ENCODE measurements around the gene MAEL. TPM values are rescaled to one million over a fixed set of nuclear protein-coding genes. Genes with fewer than 3 reads are reported as not detected.

The MAEL gene
- not detected for polyA plus RNA-seq

GRCh38 chr1:166988974-166989515 lies at the start of gene MAEL:
TSS of gene MAEL (plus strand) at chr1:166989280. CDS start at chr1:166989353, 73 bp downstream.
- Mint-ChIP-seq H3K9me3 (peaks cover 0 to 4% (median 3%) of the 10 kb centered on the region in 3 donors), H3K27ac (no peak within 1 kb of the TSS), H3K36me3 (peaks cover 3% of the 10 kb centered on the region), H3K27me3 (peaks cover 8% of the 10 kb centered on the region), H3K4me1 (no peaks in the 10 kb centered on the region), H3K4me3 (no peak within 1 kb of the TSS)

- Mint-ChIP-seq H3K36me3 (no peaks in the 10 kb centered on the region), H3K27me3 (peaks cover 10% of the 10 kb centered on the region), H3K9me3 (no peaks in the 10 kb centered on the region), H3K4me1 (no peaks in the 10 kb centered on the region), H3K27ac (no peak overlapping the region), H3K4me3 (no peak overlapping the region)
These were observed 49.2 kb upstream of the MAEL start for GRCh38 chr1:166939741-166940375.

- Mint-ChIP-seq H3K27ac (no peak overlapping the region), H3K36me3 (peaks cover 2% of the 10 kb centered on the region), H3K4me1 (no peaks in the 10 kb centered on the region), H3K9me3 (no peaks in the 10 kb centered on the region), H3K4me3 (no peak overlapping the region), H3K27me3 (peaks cover 27% of the 10 kb centered on the region)
These were observed 44.7 kb upstream of the MAEL start for GRCh38 chr1:166944186-166944967.

- Mint-ChIP-seq H3K27ac (no peak overlapping the region), H3K9me3 (no peaks in the 10 kb centered on the region), H3K4me1 (no peaks in the 10 kb centered on the region), H3K4me3 (peak overlapping the region in 2 of 4 donors; percentile 3 to 40), H3K27me3 (peaks cover 32% of the 10 kb centered on the region), H3K36me3 (peaks cover 3% of the 10 kb centered on the region)
These were observed 41.6 kb upstream of the MAEL start for GRCh38 chr1:166947398-166948043.

- Mint-ChIP-seq H3K4me1 (no peaks in the 10 kb centered on the region), H3K9me3 (no peaks in the 10 kb centered on the region), H3K4me3 (no peak overlapping the region), H3K27me3 (peaks cover 28% of the 10 kb centered on the region), H3K36me3 (peaks cover 3% of the 10 kb centered on the region), H3K27ac (no peak overlapping the region)
These were observed 40.2 kb upstream of the MAEL start for GRCh38 chr1:166948856-166949350.

- peaks cover 28% of the 10 kb centered on the region for H3K27me3 Mint-ChIP-seq
- no peaks in the 10 kb centered on the region for H3K4me1 Mint-ChIP-seq
- no peak overlapping the region for H3K27ac Mint-ChIP-seq
- no peak overlapping the region for H3K4me3 Mint-ChIP-seq
- H3K9me3 Mint-ChIP-seq: no peaks in the 10 kb centered on the region
- H3K36me3 Mint-ChIP-seq: peaks cover 3% of the 10 kb centered on the region
These were observed 38.9 kb upstream of the MAEL start for GRCh38 chr1:166950156-166950555.

GRCh38 chr1:166951050-166951449 lies 38.0 kb upstream of the MAEL start:
- no peaks in the 10 kb centered on the region for H3K9me3 Mint-ChIP-seq
- H3K36me3 Mint-ChIP-seq: peaks cover 3% of the 10 kb centered on the region
- no peak overlapping the region for H3K27ac Mint-ChIP-seq
- no peaks in the 10 kb centered on the region for H3K4me1 Mint-ChIP-seq
- H3K27me3 Mint-ChIP-seq: peaks cover 25% of the 10 kb centered on the region
- no peak overlapping the region for H3K4me3 Mint-ChIP-seq

- H3K27ac Mint-ChIP-seq: no peak overlapping the region
- H3K27me3 Mint-ChIP-seq: peaks cover 22% of the 10 kb centered on the region
- no peak overlapping the region for H3K4me3 Mint-ChIP-seq
- H3K4me1 Mint-ChIP-seq: no peaks in the 10 kb centered on the region
- H3K36me3 Mint-ChIP-seq: peaks cover 3% of the 10 kb centered on the region
- H3K9me3 Mint-ChIP-seq: no peaks in the 10 kb centered on the region
These were observed 36.9 kb upstream of the MAEL start for GRCh38 chr1:166952002-166952746.

- Mint-ChIP-seq H3K4me1 (no peaks in the 10 kb centered on the region), H3K27ac (no peak overlapping the region), H3K4me3 (no peak overlapping the region), H3K36me3 (peaks cover 1% of the 10 kb centered on the region), H3K9me3 (peaks cover 0 to 4% (median 0%) of the 10 kb centered on the region in 3 donors), H3K27me3 (peaks cover 12% of the 10 kb centered on the region)
These were observed 35.6 kb upstream of the MAEL start for GRCh38 chr1:166953491-166953890.

- peaks cover 0 to 4% (median 0%) of the 10 kb centered on the region in 3 donors for H3K9me3 Mint-ChIP-seq
- no peak overlapping the region for H3K27ac Mint-ChIP-seq
- H3K4me3 Mint-ChIP-seq: no peak overlapping the region
- peaks cover 1% of the 10 kb centered on the region for H3K36me3 Mint-ChIP-seq
- peaks cover 0 to 3% (median 0%) of the 10 kb centered on the region in 3 donors for H3K4me1 Mint-ChIP-seq
- H3K27me3 Mint-ChIP-seq: peaks cover 19% of the 10 kb centered on the region
These were observed 32.8 kb upstream of the MAEL start for GRCh38 chr1:166956057-166956850.

- H3K9me3 Mint-ChIP-seq: peaks cover 0 to 4% (median 0%) of the 10 kb centered on the region in 3 donors
- peaks cover 20% of the 10 kb centered on the region for H3K27me3 Mint-ChIP-seq
- no peak overlapping the region for H3K4me3 Mint-ChIP-seq
- H3K27ac Mint-ChIP-seq: no peak overlapping the region
- H3K36me3 Mint-ChIP-seq: no peaks in the 10 kb centered on the region
- H3K4me1 Mint-ChIP-seq: peaks cover 0 to 3% (median 0%) of the 10 kb centered on the region in 3 donors
These were observed 32.2 kb upstream of the MAEL start for GRCh38 chr1:166956872-166957271.

GRCh38 chr1:166960858-166961474 lies 28.1 kb upstream of the MAEL start:
- Mint-ChIP-seq H3K27me3 (peaks cover 26% of the 10 kb centered on the region), H3K27ac (no peak overlapping the region), H3K36me3 (no peaks in the 10 kb centered on the region), H3K4me3 (no peak overlapping the region), H3K9me3 (peaks cover 0 to 4% (median 0%) of the 10 kb centered on the region in 3 donors), H3K4me1 (peaks cover 0 to 3% (median 0%) of the 10 kb centered on the region in 3 donors)

GRCh38 chr1:166969074-166969677 lies 19.9 kb upstream of the MAEL start:
- Mint-ChIP-seq H3K4me1 (peaks cover 2 to 7% (median 4%) of the 10 kb centered on the region in 3 donors), H3K27ac (no peak overlapping the region), H3K27me3 (peaks cover 37% of the 10 kb centered on the region), H3K36me3 (no peaks in the 10 kb centered on the region), H3K4me3 (no peak overlapping the region), H3K9me3 (no peaks in the 10 kb centered on the region)
